Measurements from ENCODE around the gene RASA3.

DNA sequence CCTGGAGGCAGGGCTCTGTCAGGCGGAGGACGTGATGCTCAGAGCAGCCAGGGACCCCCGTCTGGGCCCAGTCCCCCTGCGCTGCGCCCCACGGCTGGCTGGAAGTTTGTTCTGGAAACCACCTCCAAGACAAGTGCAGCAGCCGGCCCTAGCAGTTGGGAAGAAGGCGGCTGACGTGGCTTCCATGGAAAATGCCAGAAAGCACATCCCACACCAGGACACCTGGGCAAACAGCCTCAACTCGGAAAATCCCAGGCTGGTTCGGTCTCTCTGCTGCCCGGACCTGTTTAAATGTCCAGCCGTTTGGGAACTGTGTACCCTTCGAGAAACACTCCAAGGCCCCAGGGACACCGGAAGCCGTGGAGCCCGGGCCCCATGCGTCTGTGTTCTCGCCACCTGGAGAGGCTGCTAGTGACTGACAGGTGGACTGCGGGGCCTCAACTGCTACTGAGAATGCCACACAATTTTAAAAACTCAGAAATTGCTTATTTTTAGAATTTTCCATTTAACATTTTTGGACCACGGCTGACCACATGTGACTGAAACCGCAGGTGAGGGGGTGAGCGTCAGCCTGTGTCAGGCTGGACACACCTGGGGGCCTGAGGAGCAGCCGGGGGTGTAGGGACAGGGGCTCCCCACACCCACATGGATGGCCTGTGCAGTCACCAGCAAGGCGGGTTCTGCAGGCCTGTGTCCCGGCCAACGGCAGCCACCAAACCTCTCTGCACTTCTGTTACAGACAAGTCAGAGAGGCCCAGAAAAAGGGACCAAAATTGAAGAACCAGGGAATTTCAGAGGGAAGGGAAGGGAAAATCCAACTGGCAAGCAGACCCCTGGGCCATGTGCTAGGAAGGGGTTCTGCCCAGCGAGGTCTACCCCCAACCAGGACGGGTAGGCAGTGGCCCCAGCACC, 31.7 kb downstream of the RASA3 start:
- TF ChIP-seq, protein P1, sequence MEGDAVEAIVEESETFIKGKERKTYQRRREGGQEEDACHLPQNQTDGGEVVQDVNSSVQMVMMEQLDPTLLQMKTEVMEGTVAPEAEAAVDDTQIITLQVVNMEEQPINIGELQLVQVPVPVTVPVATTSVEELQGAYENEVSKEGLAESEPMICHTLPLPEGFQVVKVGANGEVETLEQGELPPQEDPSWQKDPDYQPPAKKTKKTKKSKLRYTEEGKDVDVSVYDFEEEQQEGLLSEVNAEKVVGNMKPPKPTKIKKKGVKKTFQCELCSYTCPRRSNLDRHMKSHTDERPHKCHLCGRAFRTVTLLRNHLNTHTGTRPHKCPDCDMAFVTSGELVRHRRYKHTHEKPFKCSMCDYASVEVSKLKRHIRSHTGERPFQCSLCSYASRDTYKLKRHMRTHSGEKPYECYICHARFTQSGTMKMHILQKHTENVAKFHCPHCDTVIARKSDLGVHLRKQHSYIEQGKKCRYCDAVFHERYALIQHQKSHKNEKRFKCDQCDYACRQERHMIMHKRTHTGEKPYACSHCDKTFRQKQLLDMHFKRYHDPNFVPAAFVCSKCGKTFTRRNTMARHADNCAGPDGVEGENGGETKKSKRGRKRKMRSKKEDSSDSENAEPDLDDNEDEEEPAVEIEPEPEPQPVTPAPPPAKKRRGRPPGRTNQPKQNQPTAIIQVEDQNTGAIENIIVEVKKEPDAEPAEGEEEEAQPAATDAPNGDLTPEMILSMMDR (conservative IDR thresholded peaks at IDR 0.05), result no peak
- no peak for TF ChIP-seq EZH2 (IDR thresholded peaks at IDR 0.05; ENCODE audit: low read depth)
